GM12892 (cell line): ENCODE data around the gene IFI44L.

Experiments used
- POLR2A ChIP-seq: IDR thresholded peaks from 2 replicates; pipeline ENCODE4 v1.6.1; 2011; ENCODE audit warnings: low read depth, low read length, control low read depth
- TAF1 ChIP-seq: IDR thresholded peaks from 2 replicates; pipeline ENCODE4 v1.6.1; 2011; ENCODE audit warnings: low read depth, mild to moderate bottlenecking, control low read depth, low read length, borderline replicate concordance

DNA sequence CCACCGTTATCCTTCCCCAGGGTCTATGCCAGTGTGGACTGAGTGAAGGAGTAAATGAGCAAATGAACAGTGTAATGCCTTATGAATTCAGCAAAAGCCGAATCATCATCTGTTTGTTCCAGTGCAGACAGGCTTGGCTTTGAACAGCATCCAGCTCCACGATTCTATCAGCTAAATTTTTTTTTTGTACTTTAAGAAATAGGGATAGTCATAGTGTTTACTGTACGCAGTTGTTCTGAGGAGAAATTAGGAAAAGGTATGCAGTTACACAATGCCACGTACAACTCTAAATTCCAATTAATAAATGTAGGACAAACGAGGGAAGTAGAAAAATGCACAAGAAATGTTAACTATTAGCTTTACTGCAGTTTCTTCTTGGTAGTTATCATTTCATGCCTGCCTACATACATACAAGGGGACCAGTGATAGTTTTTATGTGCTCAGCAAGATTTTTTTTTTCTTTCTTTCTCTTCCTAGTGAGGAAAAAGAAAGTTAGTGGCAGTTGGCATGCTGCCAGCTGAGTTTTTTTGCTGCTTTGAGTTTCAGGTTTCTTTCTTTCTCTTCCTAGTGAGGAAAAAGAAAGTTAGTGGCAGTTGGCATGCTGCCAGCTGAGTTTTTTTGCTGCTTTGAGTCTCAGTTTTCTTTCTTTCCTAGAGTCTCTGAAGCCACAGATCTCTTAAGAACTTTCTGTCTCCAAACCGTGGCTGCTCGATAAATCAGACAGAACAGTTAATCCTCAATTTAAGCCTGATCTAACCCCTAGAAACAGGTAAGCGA, at the start of gene IFI44L:
- TF ChIP-seq POLR2A (peak; percentile 46; the same call in 1 of the 2 replicates), TAF1 (no peak; the same call in 1 of the 2 replicates)
